ENCODE data around the gene PRKCE. TPM values are rescaled to one million over a fixed set of nuclear protein-coding genes. Genes with fewer than 3 reads are reported as not detected.
A peak's percentile ranks its signal among the peaks of the same experiment; 100 is the strongest.

Gene PRKCE
- total and polyA plus RNA-seq, 3 experiments from 2014 or later = 3.1 to 9.6 (median 7.9) TPM

DNA sequence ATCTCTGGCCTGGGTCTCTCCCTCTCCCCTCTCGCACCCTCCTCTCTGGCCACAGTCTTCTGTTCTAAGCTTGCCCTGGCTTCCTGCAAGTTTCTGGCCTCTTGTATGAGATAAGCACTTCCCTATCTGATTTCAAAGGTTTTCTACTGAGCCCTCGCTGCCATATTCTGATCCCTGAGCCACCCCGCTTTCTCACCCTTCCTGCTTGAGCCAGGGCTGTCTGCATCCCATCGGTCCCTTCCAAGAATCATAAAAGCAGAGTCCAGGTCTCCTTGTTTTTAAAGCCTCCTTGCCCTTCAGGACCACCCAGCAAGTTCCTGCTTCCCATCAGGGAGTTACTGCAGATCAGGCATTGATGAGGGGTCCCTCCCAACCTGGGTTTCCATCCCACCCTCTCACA is 110.2 kb downstream of the PRKCE start:
- CTCF ChIA-PET = interaction anchor here (3.9 kb wide), 1 partner anchor 17 kb away, joined by 14 read pairs; no protein-coding TSS in a partner anchor
- H3K36me3 Mint-ChIP-seq = no peaks in the 10 kb centered on the region
- no peaks in the 10 kb centered on the region for H3K4me1 Mint-ChIP-seq
- POLR2A ChIA-PET = no interaction called here
- Histone ChIP-seq H3K27ac (ENCODE audit: low read depth, low read length) (no peak overlapping the region), H3K4me1 (ENCODE audit: insufficient read depth, low read length) (no peaks in the 10 kb centered on the region), H3K4me3 (ENCODE audit: low read length) (no peak overlapping the region), H3K27me3 (ENCODE audit: insufficient read depth, low read length, poor library complexity, severe bottlenecking) (no peaks in the 10 kb centered on the region), H3K36me3 (ENCODE audit: insufficient read depth, low read length) (no peaks in the 10 kb centered on the region), H3K9me3 (ENCODE audit: low read length) (no peaks in the 10 kb centered on the region)
- no peaks in the 10 kb centered on the region for H3K9me3 Mint-ChIP-seq
- H3K27ac Mint-ChIP-seq = peak overlapping the region in 1 of 8 donors; percentile 54
- no peak for DNase-seq
- H3K27me3 Mint-ChIP-seq = no peaks in the 10 kb centered on the region
- H3K4me3 Mint-ChIP-seq = no peak overlapping the region

DNA sequence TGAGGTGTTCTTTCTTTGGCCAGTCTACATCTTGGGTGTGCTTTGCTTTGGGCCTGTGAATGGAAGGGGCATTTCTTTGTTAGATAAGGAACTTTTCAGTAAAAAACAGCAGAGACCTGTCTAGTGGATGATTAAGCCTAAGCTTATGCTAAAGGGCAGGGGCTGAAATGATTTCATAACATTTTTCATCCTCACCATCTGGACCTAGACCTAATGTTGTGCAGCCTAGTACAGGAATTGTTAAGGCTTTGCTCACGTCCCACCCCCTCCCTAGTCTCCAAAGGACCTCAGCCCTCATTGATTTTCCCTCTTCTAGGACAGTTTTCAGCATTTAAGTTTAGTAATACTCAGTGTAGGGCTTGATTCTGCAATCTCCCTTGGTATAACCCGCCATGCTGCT is 111.8 kb downstream of the PRKCE start:
- Mint-ChIP-seq H3K4me3 (no peak overlapping the region), H3K27ac (no peak overlapping the region), H3K27me3 (no peaks in the 10 kb centered on the region), H3K9me3 (no peaks in the 10 kb centered on the region), H3K4me1 (no peaks in the 10 kb centered on the region), H3K36me3 (no peaks in the 10 kb centered on the region)
- Histone ChIP-seq H3K36me3 (ENCODE audit: insufficient read depth, low read length) (no peaks in the 10 kb centered on the region), H3K27me3 (ENCODE audit: insufficient read depth, low read length, poor library complexity, severe bottlenecking) (no peaks in the 10 kb centered on the region), H3K9me3 (ENCODE audit: low read length) (no peaks in the 10 kb centered on the region), H3K27ac (ENCODE audit: low read depth, low read length) (no peak overlapping the region), H3K4me1 (ENCODE audit: insufficient read depth, low read length) (no peaks in the 10 kb centered on the region), H3K4me3 (ENCODE audit: low read length) (no peak overlapping the region)
- CTCF ChIA-PET = interaction anchor here (3.9 kb wide), 1 partner anchor 15 kb away, joined by 14 read pairs; no protein-coding TSS in a partner anchor
- no peak for DNase-seq
- POLR2A ChIA-PET = no interaction called here

- Histone ChIP-seq H3K4me1 (ENCODE audit: insufficient read depth, low read length) (no peaks in the 10 kb centered on the region), H3K36me3 (ENCODE audit: insufficient read depth, low read length) (no peaks in the 10 kb centered on the region), H3K4me3 (ENCODE audit: low read length) (no peak overlapping the region), H3K9me3 (ENCODE audit: low read length) (no peaks in the 10 kb centered on the region), H3K27ac (ENCODE audit: low read depth, low read length) (no peak overlapping the region), H3K27me3 (ENCODE audit: insufficient read depth, low read length, poor library complexity, severe bottlenecking) (no peaks in the 10 kb centered on the region)
- Mint-ChIP-seq H3K4me1 (no peaks in the 10 kb centered on the region), H3K27me3 (no peaks in the 10 kb centered on the region), H3K27ac (no peak overlapping the region), H3K4me3 (no peak overlapping the region), H3K36me3 (no peaks in the 10 kb centered on the region), H3K9me3 (no peaks in the 10 kb centered on the region)
- CTCF ChIA-PET = interaction anchor here (3.9 kb wide), 1 partner anchor 15 kb away, joined by 14 read pairs; no protein-coding TSS in a partner anchor
- DNase-seq = no peak
- POLR2A ChIA-PET = no interaction called here
Observed at GRCh38 chr2:45763797-45764196, 112.3 kb downstream of the PRKCE start.

- H3K4me3 Mint-ChIP-seq = no peak overlapping the region
- H3K9me3 Mint-ChIP-seq = no peaks in the 10 kb centered on the region
- H3K27ac Mint-ChIP-seq = no peak overlapping the region
- Histone ChIP-seq H3K36me3 (ENCODE audit: insufficient read depth, low read length) (no peaks in the 10 kb centered on the region), H3K27me3 (ENCODE audit: insufficient read depth, low read length, poor library complexity, severe bottlenecking) (no peaks in the 10 kb centered on the region), H3K4me1 (ENCODE audit: insufficient read depth, low read length) (no peaks in the 10 kb centered on the region), H3K27ac (ENCODE audit: low read depth, low read length) (no peak overlapping the region), H3K9me3 (ENCODE audit: low read length) (no peaks in the 10 kb centered on the region), H3K4me3 (ENCODE audit: low read length) (no peak overlapping the region)
- no peaks in the 10 kb centered on the region for H3K36me3 Mint-ChIP-seq
- H3K27me3 Mint-ChIP-seq = no peaks in the 10 kb centered on the region
- CTCF ChIA-PET = interaction anchor here (3.9 kb wide), 1 partner anchor 13 kb away, joined by 14 read pairs; no protein-coding TSS in a partner anchor
- H3K4me1 Mint-ChIP-seq = no peaks in the 10 kb centered on the region
- no peak for DNase-seq
- POLR2A ChIA-PET = no interaction called here
Observed at GRCh38 chr2:45765007-45765727, 113.7 kb downstream of the PRKCE start.

DNA sequence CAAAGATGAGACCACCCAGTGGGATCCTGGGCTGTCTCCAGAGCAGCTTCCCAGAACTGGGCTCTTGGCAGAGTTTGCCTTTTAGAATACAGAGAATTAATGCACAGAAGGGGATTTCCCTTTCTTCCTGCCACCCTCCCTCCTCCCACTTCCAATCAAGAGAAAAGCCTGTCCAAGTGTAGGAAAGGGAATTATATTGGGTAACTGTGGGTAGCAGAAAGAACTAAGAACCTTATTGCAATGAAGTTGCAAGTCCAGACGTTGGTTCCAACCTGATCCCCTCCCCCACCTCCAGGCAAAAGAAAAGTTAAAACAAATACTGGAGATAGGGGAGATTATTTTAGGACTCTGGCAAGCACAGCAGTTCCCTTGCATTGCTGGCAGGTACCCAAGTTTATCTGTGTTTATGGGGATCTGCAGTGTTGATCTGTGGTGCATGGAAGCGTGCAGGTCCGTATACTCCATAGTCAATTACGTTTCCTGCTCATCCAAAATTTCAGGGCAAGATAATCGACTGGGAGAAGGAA is 114.3 kb downstream of the PRKCE start:
- ChIA-PET POLR2A (no interaction called here), CTCF (no interaction called here)
- H3K27me3 Mint-ChIP-seq = no peaks in the 10 kb centered on the region
- H3K9me3 Mint-ChIP-seq = no peaks in the 10 kb centered on the region
- Histone ChIP-seq H3K27me3 (ENCODE audit: insufficient read depth, low read length, poor library complexity, severe bottlenecking) (no peaks in the 10 kb centered on the region), H3K27ac (ENCODE audit: low read depth, low read length) (no peak overlapping the region), H3K4me3 (ENCODE audit: low read length) (no peak overlapping the region), H3K9me3 (ENCODE audit: low read length) (no peaks in the 10 kb centered on the region), H3K4me1 (ENCODE audit: insufficient read depth, low read length) (no peaks in the 10 kb centered on the region), H3K36me3 (ENCODE audit: insufficient read depth, low read length) (no peaks in the 10 kb centered on the region)
- H3K4me1 Mint-ChIP-seq = no peaks in the 10 kb centered on the region
- no peak overlapping the region for H3K4me3 Mint-ChIP-seq
- no peak for DNase-seq
- H3K27ac Mint-ChIP-seq = no peak overlapping the region
- no peaks in the 10 kb centered on the region for H3K36me3 Mint-ChIP-seq

DNA sequence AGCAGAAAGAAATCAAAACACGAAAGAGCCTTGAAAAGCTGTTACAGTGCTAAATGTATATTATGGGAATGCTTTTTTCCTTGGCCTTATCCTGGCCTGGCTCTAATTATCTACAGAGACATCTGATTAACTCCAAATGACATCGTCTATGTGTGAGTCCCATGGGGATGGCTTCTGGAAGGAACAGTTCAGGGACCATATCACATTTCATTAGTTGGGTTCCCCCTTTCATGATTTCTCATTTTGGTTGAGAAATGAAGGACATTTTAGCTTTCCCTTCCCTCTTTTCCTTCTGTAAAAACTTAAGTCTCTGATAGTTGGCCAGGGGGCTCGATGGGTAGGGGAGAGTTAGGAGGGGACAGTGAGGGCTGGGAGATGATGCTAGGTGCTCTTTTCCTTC is 116.7 kb downstream of the PRKCE start:
- POLR2A ChIA-PET = no interaction called here
- no peaks in the 10 kb centered on the region for H3K4me1 ChIP-seq (ENCODE audit: insufficient read depth, low read length)
- no peaks in the 10 kb centered on the region for H3K9me3 ChIP-seq (ENCODE audit: low read length)
- CTCF ChIA-PET = interaction anchor here (1.2 kb wide), 1 partner anchor 129 kb away, joined by 3 read pairs; no protein-coding TSS in a partner anchor
- Mint-ChIP-seq H3K27me3 (no peaks in the 10 kb centered on the region), H3K4me1 (no peaks in the 10 kb centered on the region), H3K36me3 (no peaks in the 10 kb centered on the region), H3K9me3 (no peaks in the 10 kb centered on the region), H3K4me3 (no peak overlapping the region), H3K27ac (no peak overlapping the region)
- H3K27me3 ChIP-seq (ENCODE audit: insufficient read depth, low read length, poor library complexity, severe bottlenecking) = no peaks in the 10 kb centered on the region
- no peak for DNase-seq
- no peaks in the 10 kb centered on the region for H3K36me3 ChIP-seq (ENCODE audit: insufficient read depth, low read length)
- H3K27ac ChIP-seq (ENCODE audit: low read depth, low read length) = no peak overlapping the region
- no peak overlapping the region for H3K4me3 ChIP-seq (ENCODE audit: low read length)

- H3K4me3 Mint-ChIP-seq = no peak overlapping the region
- Histone ChIP-seq H3K4me1 (ENCODE audit: insufficient read depth, low read length) (no peaks in the 10 kb centered on the region), H3K4me3 (ENCODE audit: low read length) (no peak overlapping the region), H3K27me3 (ENCODE audit: insufficient read depth, low read length, poor library complexity, severe bottlenecking) (no peaks in the 10 kb centered on the region), H3K27ac (ENCODE audit: low read depth, low read length) (no peak overlapping the region), H3K9me3 (ENCODE audit: low read length) (no peaks in the 10 kb centered on the region), H3K36me3 (ENCODE audit: insufficient read depth, low read length) (no peaks in the 10 kb centered on the region)
- ChIA-PET POLR2A (no interaction called here), CTCF (interaction anchor here (1.2 kb wide), 1 partner anchor 130 kb away, joined by 3 read pairs; no protein-coding TSS in a partner anchor)
- no peaks in the 10 kb centered on the region for H3K36me3 Mint-ChIP-seq
- H3K27me3 Mint-ChIP-seq = no peaks in the 10 kb centered on the region
- DNase-seq = no peak
- no peaks in the 10 kb centered on the region for H3K4me1 Mint-ChIP-seq
- no peak overlapping the region for H3K27ac Mint-ChIP-seq
- H3K9me3 Mint-ChIP-seq = no peaks in the 10 kb centered on the region
Observed at GRCh38 chr2:45769056-45769455, 117.6 kb downstream of the PRKCE start.

- Mint-ChIP-seq H3K36me3 (no peaks in the 10 kb centered on the region), H3K27me3 (no peaks in the 10 kb centered on the region), H3K9me3 (no peaks in the 10 kb centered on the region), H3K4me1 (no peaks in the 10 kb centered on the region), H3K4me3 (no peak overlapping the region), H3K27ac (peak overlapping the region in 2 of 8 donors; percentile 15)
- DNase-seq = no peak
- CTCF ChIA-PET = no interaction called here
- Histone ChIP-seq H3K36me3 (ENCODE audit: insufficient read depth, low read length) (no peaks in the 10 kb centered on the region), H3K27me3 (ENCODE audit: insufficient read depth, low read length, poor library complexity, severe bottlenecking) (no peaks in the 10 kb centered on the region), H3K4me1 (ENCODE audit: insufficient read depth, low read length) (no peaks in the 10 kb centered on the region), H3K4me3 (ENCODE audit: low read length) (no peak overlapping the region), H3K9me3 (ENCODE audit: low read length) (no peaks in the 10 kb centered on the region), H3K27ac (ENCODE audit: low read depth, low read length) (no peak overlapping the region)
- POLR2A ChIA-PET = interaction anchor here (1.0 kb wide), 1 partner anchor 120 kb away, joined by 3 read pairs; no protein-coding TSS in a partner anchor
Observed at GRCh38 chr2:45769854-45770576, 118.5 kb downstream of the PRKCE start.
